GM19025 (cell line): ENCODE results near the gene BCL2.

Experiments
- ATAC-seq: cut with Tn5 transposase; IDR thresholded peaks from one replicate; pipeline ENCODE4 v1.9.1; 2021; ENCODE audit warnings: mild to moderate bottlenecking, low read depth, moderate library complexity; ENCODE audit not compliant: unreplicated experiment

The BCL2 gene

GRCh38 chr18:63187791-63188460 lies 131.6 kb downstream of the BCL2 start:
- no peak for ATAC-seq

GRCh38 chr18:63187223-63187574 lies 132.4 kb downstream of the BCL2 start:
- ATAC-seq: no peak

- ATAC-seq: no peak
Measured at GRCh38 chr18:63186520-63187222, 132.9 kb downstream of the BCL2 start.

- no peak for ATAC-seq
Measured at GRCh38 chr18:63185984-63186383, 133.6 kb downstream of the BCL2 start.

- ATAC-seq: no peak
Measured at GRCh38 chr18:63183952-63184770, 135.4 kb downstream of the BCL2 start.

- no peak for ATAC-seq
Measured at GRCh38 chr18:63183378-63183777, 136.2 kb downstream of the BCL2 start.

GRCh38 chr18:63182861-63183260 lies 136.7 kb downstream of the BCL2 start:
- ATAC-seq: no peak

- ATAC-seq: no peak
Measured at GRCh38 chr18:63182310-63182772, 137.2 kb downstream of the BCL2 start.

- no peak for ATAC-seq
Measured at GRCh38 chr18:63181706-63182309, 137.8 kb downstream of the BCL2 start.

- peak; percentile 60 for ATAC-seq
Measured at GRCh38 chr18:63180971-63181376, 138.6 kb downstream of the BCL2 start.

- ATAC-seq: no peak
Measured at GRCh38 chr18:63180321-63180720, 139.2 kb downstream of the BCL2 start.

GRCh38 chr18:63179422-63179821 lies 140.1 kb downstream of the BCL2 start:
- no peak for ATAC-seq

- ATAC-seq: no peak
Measured at GRCh38 chr18:63178971-63179370, 140.6 kb downstream of the BCL2 start.

- ATAC-seq: no peak
Measured at GRCh38 chr18:63177919-63178821, 141.4 kb downstream of the BCL2 start.

- no peak for ATAC-seq
Measured at GRCh38 chr18:63177259-63177658, 142.3 kb downstream of the BCL2 start.

- ATAC-seq: no peak
Measured at GRCh38 chr18:63175264-63175663, 144.3 kb downstream of the BCL2 start.

GRCh38 chr18:63173983-63174382 lies 145.6 kb downstream of the BCL2 start:
- ATAC-seq: no peak

GRCh38 chr18:63169853-63170252 lies 149.7 kb downstream of the BCL2 start:
- no peak for ATAC-seq

- ATAC-seq: no peak
Measured at GRCh38 chr18:63168287-63168686, 151.3 kb downstream of the BCL2 start.

GRCh38 chr18:63166142-63166541 lies 153.4 kb downstream of the BCL2 start:
- ATAC-seq: no peak
